NB4 (cell line): Measurements from ENCODE around the gene ANKRD13C.

Experiments used
- DNase-seq: peaks from one replicate; pipeline ENCODE4 v3.0.0; 2010; ENCODE audit warnings: low read depth
- H3K4me3 ChIP-seq: one replicate; pipeline ENCODE4 v1.5.1; 2011; ENCODE audit warnings: mild to moderate bottlenecking, low read depth, low read length, moderate library complexity
- MYC ChIP-seq: IDR thresholded peaks from 2 replicates; pipeline ENCODE4 v1.6.1; 2011; ENCODE audit warnings: low read depth, low read length
- POLR2A ChIP-seq: IDR thresholded peaks from 2 replicates; pipeline ENCODE4 v1.6.1; 2011; ENCODE audit warnings: mild to moderate bottlenecking; ENCODE audit not compliant: insufficient read length; ENCODE audit errors: extremely low read depth
- TF ChIP-seq, protein P1 (sequence below): IDR thresholded peaks from 2 replicates; pipeline ENCODE4 v1.6.1; 2011; ENCODE audit warnings: low read depth, low read length
- TF ChIP-seq, protein P2 (sequence below): IDR thresholded peaks from one replicate; pipeline ENCODE4 v1.5.1; 2012; ENCODE audit warnings: low read depth, low read length

The ANKRD13C gene

DNA sequence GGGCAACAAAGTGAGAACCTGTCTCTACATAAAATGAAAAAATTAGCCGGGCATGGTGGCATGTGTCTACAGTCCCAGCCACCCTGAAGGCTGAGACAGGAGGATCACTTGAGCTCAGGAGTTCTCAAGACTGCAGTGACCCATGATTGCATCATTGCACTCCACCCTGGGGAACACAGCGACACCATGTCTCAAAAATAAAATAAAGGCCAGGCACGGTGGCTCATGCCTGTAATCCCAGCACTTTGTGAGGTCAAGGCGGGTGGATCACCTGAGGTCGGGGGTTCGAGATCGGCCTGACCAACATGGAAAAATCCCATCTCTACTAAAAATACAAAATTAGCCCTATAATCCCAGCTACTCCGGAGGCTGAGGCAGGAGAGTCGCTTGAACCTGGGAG lies 20.1 kb downstream of the ANKRD13C start:
- no peak overlapping the region for H3K4me3 ChIP-seq
- DNase-seq: no peak
- TF ChIP-seq, protein P1, sequence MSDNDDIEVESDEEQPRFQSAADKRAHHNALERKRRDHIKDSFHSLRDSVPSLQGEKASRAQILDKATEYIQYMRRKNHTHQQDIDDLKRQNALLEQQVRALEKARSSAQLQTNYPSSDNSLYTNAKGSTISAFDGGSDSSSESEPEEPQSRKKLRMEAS: no peak
- no peak for TF ChIP-seq MYC
- TF ChIP-seq, protein P2, sequence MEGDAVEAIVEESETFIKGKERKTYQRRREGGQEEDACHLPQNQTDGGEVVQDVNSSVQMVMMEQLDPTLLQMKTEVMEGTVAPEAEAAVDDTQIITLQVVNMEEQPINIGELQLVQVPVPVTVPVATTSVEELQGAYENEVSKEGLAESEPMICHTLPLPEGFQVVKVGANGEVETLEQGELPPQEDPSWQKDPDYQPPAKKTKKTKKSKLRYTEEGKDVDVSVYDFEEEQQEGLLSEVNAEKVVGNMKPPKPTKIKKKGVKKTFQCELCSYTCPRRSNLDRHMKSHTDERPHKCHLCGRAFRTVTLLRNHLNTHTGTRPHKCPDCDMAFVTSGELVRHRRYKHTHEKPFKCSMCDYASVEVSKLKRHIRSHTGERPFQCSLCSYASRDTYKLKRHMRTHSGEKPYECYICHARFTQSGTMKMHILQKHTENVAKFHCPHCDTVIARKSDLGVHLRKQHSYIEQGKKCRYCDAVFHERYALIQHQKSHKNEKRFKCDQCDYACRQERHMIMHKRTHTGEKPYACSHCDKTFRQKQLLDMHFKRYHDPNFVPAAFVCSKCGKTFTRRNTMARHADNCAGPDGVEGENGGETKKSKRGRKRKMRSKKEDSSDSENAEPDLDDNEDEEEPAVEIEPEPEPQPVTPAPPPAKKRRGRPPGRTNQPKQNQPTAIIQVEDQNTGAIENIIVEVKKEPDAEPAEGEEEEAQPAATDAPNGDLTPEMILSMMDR: no peak
- TF ChIP-seq POLR2A: no peak

DNA sequence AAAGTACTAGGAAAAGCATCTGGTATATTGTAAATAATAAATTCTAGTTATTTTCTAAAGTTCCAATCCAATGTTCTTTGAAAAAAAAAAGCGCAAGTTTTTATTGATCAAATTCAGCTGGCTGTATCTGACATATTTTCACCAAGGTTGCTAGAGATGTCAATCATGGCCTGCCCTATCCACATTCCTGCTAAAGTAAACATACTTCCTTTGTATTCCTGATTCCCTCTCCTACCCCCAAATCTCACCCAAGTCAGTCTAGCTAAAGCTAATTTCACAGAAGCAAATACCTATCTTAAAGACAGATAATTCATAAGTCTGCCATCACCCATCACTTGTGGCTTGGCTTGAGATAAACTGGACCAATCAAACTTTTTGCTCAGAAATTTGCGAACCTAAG lies 21.3 kb downstream of the ANKRD13C start:
- H3K4me3 ChIP-seq: no peak overlapping the region
- TF ChIP-seq, protein P1: no peak
- no peak for TF ChIP-seq POLR2A
- no peak for TF ChIP-seq MYC
- TF ChIP-seq, protein P2: no peak
- DNase-seq: no peak

GRCh38 chr1:70331962-70332361 lies 22.6 kb downstream of the ANKRD13C start:
- TF ChIP-seq, protein P1: no peak
- TF ChIP-seq, protein P2: no peak
- TF ChIP-seq POLR2A: no peak
- no peak for TF ChIP-seq MYC
- DNase-seq: no peak
- H3K4me3 ChIP-seq: no peak overlapping the region

DNA sequence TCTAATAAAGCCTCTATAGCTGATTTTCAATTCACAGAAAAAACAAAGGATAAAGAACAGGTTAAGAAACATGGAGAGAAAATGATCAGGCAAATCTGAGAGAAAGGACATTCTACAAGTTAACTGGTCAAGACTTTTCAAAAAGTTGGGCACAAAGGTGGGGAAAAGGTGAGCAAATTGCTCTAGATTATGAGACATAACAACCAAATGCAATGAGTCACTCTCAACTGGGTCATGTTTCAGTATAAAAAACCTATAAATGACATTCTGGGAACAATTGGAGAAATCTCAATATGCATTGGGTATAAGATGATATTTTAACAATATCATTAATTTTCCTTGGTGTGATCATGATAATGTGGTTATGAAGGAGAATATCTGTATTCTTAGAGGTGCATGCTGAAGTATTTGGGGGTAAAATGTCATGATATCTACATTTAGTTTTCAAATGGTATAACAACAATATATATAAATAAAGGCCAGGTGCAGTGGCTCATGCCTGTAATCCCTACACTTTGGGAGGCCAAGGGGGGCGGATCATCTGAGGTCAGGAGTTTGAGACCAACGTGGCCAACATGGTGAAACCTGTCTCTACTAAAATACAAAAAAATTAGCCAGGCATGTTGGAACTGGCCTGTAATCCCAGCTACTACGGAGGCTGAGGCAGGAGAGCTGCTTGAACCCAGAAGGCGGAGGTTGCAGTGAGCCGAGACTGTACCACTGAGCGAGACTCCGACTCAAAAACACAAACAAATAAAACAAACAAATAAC lies 27.0 kb downstream of the ANKRD13C start:
- no peak overlapping the region for H3K4me3 ChIP-seq
- DNase-seq: no peak
- TF ChIP-seq, protein P1: no peak
- TF ChIP-seq MYC: no peak
- TF ChIP-seq, protein P2: no peak
- no peak for TF ChIP-seq POLR2A

GRCh38 chr1:70324683-70325082 lies 29.8 kb downstream of the ANKRD13C start:
- H3K4me3 ChIP-seq: no peak overlapping the region
- DNase-seq: no peak
- TF ChIP-seq MYC: no peak
- TF ChIP-seq, protein P1: no peak
- no peak for TF ChIP-seq POLR2A
- TF ChIP-seq, protein P2: no peak
